ENCODE data around the gene LIPI. TPM values are rescaled to one million over a fixed set of nuclear protein-coding genes. Genes with fewer than 3 reads are reported as not detected.
"Not testable (repeated sequence)": the region's sequence is repeated elsewhere in the genome, so short reads cannot be mapped to it uniquely, and the experiment has no call there.

Gene LIPI
- total and polyA plus RNA-seq, 2 experiments from 2014 or later = not detected

DNA sequence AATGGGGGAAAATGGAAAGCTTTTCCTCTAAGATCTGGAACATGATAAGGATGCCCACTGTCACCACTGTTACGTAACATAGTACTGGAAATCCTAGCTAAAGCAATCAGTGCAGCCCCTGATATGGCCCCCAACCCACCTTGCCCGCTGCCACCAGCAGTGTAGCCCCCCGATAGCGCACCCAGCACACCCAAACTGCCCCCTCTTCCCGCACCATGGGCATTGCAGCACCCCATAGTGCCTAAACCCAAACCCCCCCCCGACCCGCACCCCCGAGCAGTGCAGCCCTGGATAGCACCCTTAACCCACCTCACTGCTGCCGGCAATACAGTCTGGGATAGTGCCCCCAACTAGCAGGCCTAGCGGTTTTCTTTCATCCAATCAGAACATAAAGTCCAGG, 148.9 kb downstream of the LIPI start:
- H2AFZ ChIP-seq; H3K4me2 ChIP-seq; ATAC-seq; DNase-seq (ENCODE audit: low spot score); H3K9me2 ChIP-seq (ENCODE audit: insufficient read depth); H3K27ac ChIP-seq (ENCODE audit: low read depth); H3K79me2 ChIP-seq (replicated peaks; ENCODE audit: insufficient read depth); H4K20me1 ChIP-seq (replicated peaks; ENCODE audit: insufficient read depth); H3K36me3 Mint-ChIP-seq (ENCODE audit: low read depth); H3K4me1 Mint-ChIP-seq; H3K9me3 Mint-ChIP-seq; H3K27ac Mint-ChIP-seq; H3K4me3 Mint-ChIP-seq; H3K4me3 ChIP-seq; H3K36me3 ChIP-seq (ENCODE audit: insufficient read depth); H3K4me1 ChIP-seq (ENCODE audit: insufficient read depth); H3F3A ChIP-seq (replicated peaks; ENCODE audit: low read depth): not testable (repeated sequence)
- peaks cover 11% of the 10 kb centered on the region for H3K27me3 Mint-ChIP-seq (ENCODE audit: insufficient read depth, low read depth, poor library complexity)
- peaks cover 15% of the 10 kb centered on the region for H3K27me3 ChIP-seq (ENCODE audit: insufficient read depth)

DNA sequence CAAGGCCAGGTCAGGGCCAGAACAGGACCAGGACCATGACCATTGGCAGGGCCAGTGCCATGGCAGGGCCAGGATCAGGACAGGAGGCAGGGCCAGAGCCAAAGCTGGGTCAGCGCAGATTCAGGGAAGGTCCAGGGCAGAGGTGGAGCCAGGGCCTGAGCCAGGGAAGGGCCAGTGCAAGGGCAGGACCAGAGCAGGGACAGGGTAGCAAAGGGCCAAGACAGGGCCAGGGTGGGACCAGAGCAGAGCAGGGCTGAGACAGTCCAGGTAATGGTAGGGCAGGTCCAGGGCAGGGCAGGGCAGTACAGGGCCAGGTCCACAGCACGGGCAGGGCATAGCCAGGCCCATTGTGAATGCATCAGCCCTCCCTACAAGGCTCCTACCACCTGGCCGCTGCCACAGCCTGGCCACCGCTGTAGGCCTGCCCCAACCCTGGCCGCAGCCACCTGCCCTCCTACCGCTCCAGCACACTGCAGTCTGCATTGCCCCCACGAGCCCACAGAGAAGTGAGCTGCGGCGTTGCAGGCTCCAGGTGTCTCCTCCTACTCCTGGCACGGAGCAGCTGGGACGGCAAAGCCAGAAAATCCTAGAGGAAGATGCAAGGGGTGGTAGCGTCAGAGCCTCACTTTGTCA, 151.6 kb downstream of the LIPI start:
- not testable (repeated sequence) for H3K4me1 ChIP-seq (ENCODE audit: insufficient read depth); H3F3A ChIP-seq (replicated peaks; ENCODE audit: low read depth); H3K4me3 ChIP-seq; H3K4me2 ChIP-seq; H3K27ac ChIP-seq (ENCODE audit: low read depth); H3K9me3 Mint-ChIP-seq; H4K20me1 ChIP-seq (replicated peaks; ENCODE audit: insufficient read depth); DNase-seq (ENCODE audit: low spot score); ATAC-seq; H3K9me2 ChIP-seq (ENCODE audit: insufficient read depth); H3K36me3 Mint-ChIP-seq (ENCODE audit: low read depth); H3K27me3 Mint-ChIP-seq (ENCODE audit: insufficient read depth, low read depth, poor library complexity); H2AFZ ChIP-seq; H3K4me3 Mint-ChIP-seq; H3K27me3 ChIP-seq (ENCODE audit: insufficient read depth); H3K36me3 ChIP-seq (ENCODE audit: insufficient read depth); H3K4me1 Mint-ChIP-seq
- peaks cover 17% of the 10 kb centered on the region for H3K79me2 ChIP-seq (replicated peaks; ENCODE audit: insufficient read depth)
- H3K27ac Mint-ChIP-seq = 0 out of 2 replicates have a peak overlapping the region, but pooled peaks have one; percentile 31

Small RNAs within 50 kb of the gene (small RNA-seq; reads per million reads assigned to genes)
- gene RF01518 (ENCODE audit: low replicate concordance) = not detected
- gene RNA5SP488 (ENCODE audit: low replicate concordance) = not detected

Other genes with a start within 250 kb of the LIPI start
- gene RBM11, start 5.2 kb upstream of the LIPI start, total RNA-seq (2014; rRNA removed; shearing (Covaris generic)) = 6.8 and 8.3 TPM in 2 replicates
- gene RBM11, start 5.2 kb upstream of the LIPI start, polyA plus RNA-seq (2016; fragmentation: Nextera tagmentation; extraction: Ambion mirVana) = 6.3 TPM in 2 replicates
- gene HSPA13, start 172.2 kb upstream of the LIPI start, total RNA-seq (2014; rRNA removed; shearing (Covaris generic)) = 34.8 and 39.0 TPM in 2 replicates
- gene HSPA13, start 172.2 kb upstream of the LIPI start, polyA plus RNA-seq (2016; fragmentation: Nextera tagmentation; extraction: Ambion mirVana) = 16.6 and 17.7 TPM in 2 replicates

Measured in GM23338 (cell line).